A549 treated with Mapracorat at 1 μM for 4 hours (cell line): Measurements from ENCODE around the gene C5orf46. TPM values are rescaled to one million over a fixed set of nuclear protein-coding genes. Genes with fewer than 3 reads are reported as not detected.

Experiments
- total RNA-seq: library from RNA; stranded (reverse); fragments of 200-300 nt; extraction: Qiagen RNA extraction; gene quantifications from 5 replicates; pipeline ENCODE4 v1.2.3, GENCODE V29; 2022

C5orf46 gene
- total RNA-seq, result 0.29 to 0.44 TPM in 2 of 5 replicates, not detected in the others

GRCh38 chr5:147906326-147907095 lies at the start of gene C5orf46:
Gene C5orf46 (minus strand): TSS chr5:147906538. CDS start chr5:147906501, 37 bp downstream.

GRCh38 chr5:147878066-147878759 lies 28.1 kb downstream of the C5orf46 start, which contains the start of gene SCGB3A2:
Gene SCGB3A2 (plus strand): TSS chr5:147878711. CDS start chr5:147878804, 93 bp downstream.

Other genes with a start within 250 kb of the C5orf46 start
- gene JAKMIP2, start 123.8 kb downstream of the C5orf46 start, total RNA-seq, result not detected in 5 replicates
- gene SPINK1, start 74.9 kb downstream of the C5orf46 start, total RNA-seq, result 0.43 to 1.9 TPM (median 1.4 TPM) in 4 of 5 replicates, not detected in the other
- not detected in 5 replicates for gene SCGB3A2, start 27.8 kb downstream of the C5orf46 start, total RNA-seq
- gene SPINK5, start 157.4 kb upstream of the C5orf46 start, total RNA-seq, result not detected in 5 replicates